Epithelial cell of esophagus (primary cell): Measurements from ENCODE around the gene LCMT1.

Experiments
- DNase-seq: peaks from one replicate; pipeline ENCODE4 v3.0.0; 2010; ENCODE audit warnings: low read depth
- H3K4me3 ChIP-seq: 2 replicates; pipeline ENCODE4 v1.5.1; 2011; ENCODE audit warnings: mild to moderate bottlenecking, low read length, control low read depth
- CTCF ChIP-seq: IDR thresholded peaks from 2 replicates; pipeline ENCODE4 v1.5.1; 2011; ENCODE audit warnings: low read depth, mild to moderate bottlenecking, low read length, control low read depth, inconsistent platforms; ENCODE audit not compliant: insufficient read depth; ENCODE audit errors: missing control alignments

Gene LCMT1

GRCh38 chr16:25141648-25142047 lies 30.1 kb downstream of the LCMT1 start:
- DNase-seq: no peak
- H3K4me3 ChIP-seq: no peak overlapping the region
- no peak for TF ChIP-seq CTCF

- no peak overlapping the region for H3K4me3 ChIP-seq
- TF ChIP-seq CTCF: peak; percentile 60
- DNase-seq: peak; percentile 11
Measured at GRCh38 chr16:25143928-25144327, 32.4 kb downstream of the LCMT1 start.

GRCh38 chr16:25148568-25149215 lies 37.1 kb downstream of the LCMT1 start:
- TF ChIP-seq CTCF: no peak
- no peak overlapping the region for H3K4me3 ChIP-seq
- no peak for DNase-seq

GRCh38 chr16:25151996-25152395 lies 40.5 kb downstream of the LCMT1 start:
- no peak overlapping the region for H3K4me3 ChIP-seq
- TF ChIP-seq CTCF: no peak
- DNase-seq: no peak

- H3K4me3 ChIP-seq: no peak overlapping the region
- TF ChIP-seq CTCF: no peak
- DNase-seq: no peak
Measured at GRCh38 chr16:25155553-25156460, 44.3 kb downstream of the LCMT1 start.

- H3K4me3 ChIP-seq: no peak overlapping the region
- TF ChIP-seq CTCF: no peak
- DNase-seq: no peak
Measured at GRCh38 chr16:25157271-25157875, 45.8 kb downstream of the LCMT1 start.
